Osteoblast (primary cell): Measurements from ENCODE around the gene PAM. TPM values are rescaled to one million over a fixed set of nuclear protein-coding genes. Genes with fewer than 3 reads are reported as not detected.
A peak's percentile ranks its signal among the peaks of the same experiment; 100 is the strongest.

Experiments
- DNase-seq: peaks from one replicate; pipeline ENCODE4 v3.0.0; 2011; ENCODE audit warnings: low spot score, mixed read lengths; ENCODE audit not compliant: insufficient read length; ENCODE audit errors: missing footprints
- H2AFZ ChIP-seq: 2 replicates; pipeline ENCODE4 v1.6.0; 2011; ENCODE audit warnings: mild to moderate bottlenecking, low read length
- H3K27ac ChIP-seq: 2 replicates; pipeline ENCODE4 v1.5.1; 2011; ENCODE audit warnings: mild to moderate bottlenecking, low read depth, low read length, moderate library complexity
- H3K27me3 ChIP-seq: 2 replicates; pipeline ENCODE4 v1.6.0; 2012; ENCODE audit warnings: mild to moderate bottlenecking, control low read depth, inconsistent platforms, low read length, moderate library complexity; ENCODE audit not compliant: insufficient read depth
- H3K36me3 ChIP-seq: 2 replicates; pipeline ENCODE4 v1.5.1; 2011; ENCODE audit warnings: mild to moderate bottlenecking, low read length, control low read depth, moderate library complexity; ENCODE audit not compliant: insufficient read depth
- H3K4me1 ChIP-seq: 2 replicates; pipeline ENCODE4 v1.5.1; 2011; ENCODE audit warnings: mild to moderate bottlenecking, low read length, control low read depth, moderate library complexity; ENCODE audit not compliant: insufficient read depth
- H3K4me2 ChIP-seq: 2 replicates; pipeline ENCODE4 v1.6.0; 2011; ENCODE audit warnings: mild to moderate bottlenecking, low read length; ENCODE audit not compliant: insufficient read depth
- H3K4me3 ChIP-seq: fragments of 200-600 bp; sonication (generic); 3 replicates; pipeline ENCODE4 v1.5.1; 2012; ENCODE audit warnings: mild to moderate bottlenecking, low read length, inconsistent platforms; ENCODE audit not compliant: insufficient read depth
- H3K79me2 ChIP-seq: 2 replicates; pipeline ENCODE4 v1.6.0; 2012; ENCODE audit warnings: mild to moderate bottlenecking, low read length, control low read depth, inconsistent platforms; ENCODE audit not compliant: insufficient read depth
- H3K9me3 ChIP-seq: 2 replicates; pipeline ENCODE4 v1.5.1; 2011; ENCODE audit warnings: low read depth, low read length, control low read depth
- H4K20me1 ChIP-seq: 2 replicates; pipeline ENCODE4 v1.6.0; 2012; ENCODE audit warnings: mild to moderate bottlenecking, low read length, control low read depth; ENCODE audit not compliant: insufficient read depth
- CTCF ChIP-seq: IDR thresholded peaks from 2 replicates; pipeline ENCODE4 v1.5.1; 2011; ENCODE audit warnings: mild to moderate bottlenecking, low read depth, low read length, moderate library complexity; ENCODE audit errors: extremely low read depth
- total RNA-seq: library from RNA; depleted of rRNA; stranded (reverse); fragments of >200 nt; gene quantifications from 2 replicates; pipeline ENCODE4 v1.2.3, GENCODE V29; 2012

PAM gene
- total RNA-seq, 1 donor = 248 TPM

- Histone ChIP-seq H3K27ac (no peak overlapping the region), H3K27me3 (no peaks in the 10 kb centered on the region), H3K4me1 (no peaks in the 10 kb centered on the region), H4K20me1 (no peaks in the 10 kb centered on the region), H2AFZ (no peak overlapping the region), H3K4me2 (no peak overlapping the region), H3K36me3 (no peaks in the 10 kb centered on the region), H3K4me3 (no peak overlapping the region), H3K79me2 (no peaks in the 10 kb centered on the region), H3K9me3 (no peaks in the 10 kb centered on the region)
- TF ChIP-seq CTCF = no peak
- DNase-seq = no peak
These were observed 89.9 kb downstream of the PAM start for GRCh38 chr5:102845041-102845440.

GRCh38 chr5:102850503-102850902 lies 95.4 kb downstream of the PAM start:
- no peak overlapping the region for H3K4me2 ChIP-seq
- H2AFZ ChIP-seq = no peak overlapping the region
- H3K36me3 ChIP-seq = no peaks in the 10 kb centered on the region
- no peaks in the 10 kb centered on the region for H3K79me2 ChIP-seq
- H3K27ac ChIP-seq = no peak overlapping the region
- no peak overlapping the region for H3K4me3 ChIP-seq
- no peaks in the 10 kb centered on the region for H3K27me3 ChIP-seq
- no peaks in the 10 kb centered on the region for H4K20me1 ChIP-seq
- H3K4me1 ChIP-seq = no peaks in the 10 kb centered on the region
- no peak for DNase-seq
- TF ChIP-seq CTCF = no peak
- no peaks in the 10 kb centered on the region for H3K9me3 ChIP-seq

GRCh38 chr5:102853680-102854079 lies 98.6 kb downstream of the PAM start:
- DNase-seq = no peak
- Histone ChIP-seq H3K9me3 (no peaks in the 10 kb centered on the region), H3K4me1 (peaks cover 20% of the 10 kb centered on the region), H3K36me3 (no peaks in the 10 kb centered on the region), H3K27me3 (no peaks in the 10 kb centered on the region), H3K4me2 (no peak overlapping the region), H3K27ac (no peak overlapping the region), H3K79me2 (no peaks in the 10 kb centered on the region), H4K20me1 (no peaks in the 10 kb centered on the region), H3K4me3 (no peak overlapping the region), H2AFZ (no peak overlapping the region)
- TF ChIP-seq CTCF = no peak

- no peaks in the 10 kb centered on the region for H4K20me1 ChIP-seq
- no peak for TF ChIP-seq CTCF
- peaks cover 22% of the 10 kb centered on the region for H3K4me1 ChIP-seq
- no peaks in the 10 kb centered on the region for H3K27me3 ChIP-seq
- no peaks in the 10 kb centered on the region for H3K79me2 ChIP-seq
- no peaks in the 10 kb centered on the region for H3K36me3 ChIP-seq
- peak overlapping the region; percentile 47 for H3K4me2 ChIP-seq
- no peaks in the 10 kb centered on the region for H3K9me3 ChIP-seq
- no peak for DNase-seq
- H2AFZ ChIP-seq = no peak overlapping the region
- peak overlapping the region; percentile 63 for H3K27ac ChIP-seq
- H3K4me3 ChIP-seq = no peak overlapping the region
These were observed 100.7 kb downstream of the PAM start for GRCh38 chr5:102855681-102856388.
